HG03045 (cell line): ENCODE measurements around the gene PFDN6.
"Not testable (repeated sequence)": the region's sequence is repeated elsewhere in the genome, so short reads cannot be mapped to it uniquely, and the experiment has no call there.

ENCODE experiments used
- ATAC-seq: cut with Tn5 transposase; IDR thresholded peaks from one replicate; pipeline ENCODE4 v1.9.1; 2021; ENCODE audit warnings: mild to moderate bottlenecking, moderate library complexity; ENCODE audit not compliant: unreplicated experiment

PFDN6 gene

GRCh38 chr6:33288921-33289783, at the start of gene PFDN6, which contains the start of gene WDR46:
Gene PFDN6, plus strand, starts transcription at chr6:33289601. Its CDS starts 256 bp downstream, at chr6:33289857.
Gene WDR46, minus strand, starts transcription at chr6:33289239. Its CDS starts 69 bp downstream, at chr6:33289170.
- ATAC-seq: peak; percentile 81

GRCh38 chr6:33241968-33242367, 47.4 kb upstream of the PFDN6 start:
- no peak for ATAC-seq

GRCh38 chr6:33243476-33243875, 45.9 kb upstream of the PFDN6 start:
- no peak for ATAC-seq

- peak; percentile 39 for ATAC-seq
Measured at GRCh38 chr6:33247977-33248642, 41.3 kb upstream of the PFDN6 start.

- peak; percentile 14 for ATAC-seq
Measured at GRCh38 chr6:33248643-33248931, 40.8 kb upstream of the PFDN6 start.

GRCh38 chr6:33248932-33249731, 40.3 kb upstream of the PFDN6 start:
- peak; percentile 90 for ATAC-seq

GRCh38 chr6:33249732-33250630, 39.4 kb upstream of the PFDN6 start:
- no peak for ATAC-seq

GRCh38 chr6:33250731-33251130, 38.7 kb upstream of the PFDN6 start:
- ATAC-seq: no peak

- ATAC-seq: no peak
Measured at GRCh38 chr6:33251395-33252012, 37.9 kb upstream of the PFDN6 start.

- ATAC-seq: no peak
Measured at GRCh38 chr6:33252759-33253158, 36.6 kb upstream of the PFDN6 start.

GRCh38 chr6:33254591-33254990, 34.8 kb upstream of the PFDN6 start:
- ATAC-seq: no peak

- ATAC-seq: no peak
Measured at GRCh38 chr6:33259032-33259431, 30.4 kb upstream of the PFDN6 start.

- not testable (repeated sequence) for ATAC-seq
Measured at GRCh38 chr6:33262490-33262889, 26.9 kb upstream of the PFDN6 start.

- ATAC-seq: no peak
Measured at GRCh38 chr6:33264015-33264414, 25.4 kb upstream of the PFDN6 start.

GRCh38 chr6:33271117-33271467, 18.3 kb upstream of the PFDN6 start:
- ATAC-seq: peak; percentile 1

GRCh38 chr6:33271468-33272274, 17.7 kb upstream of the PFDN6 start, which contains the start of the genes RPS18 and VPS52:
Gene RPS18, plus strand, starts transcription at chr6:33272075. Its CDS starts 45 bp downstream, at chr6:33272120.
Gene VPS52, minus strand, starts transcription at chr6:33271876. Its CDS starts 201 bp downstream, at chr6:33271675.
- ATAC-seq: peak; percentile 80

GRCh38 chr6:33272275-33273128, 16.9 kb upstream of the PFDN6 start:
- no peak for ATAC-seq
